ENCODE measurements around the gene GPN3.

Gene GPN3

DNA sequence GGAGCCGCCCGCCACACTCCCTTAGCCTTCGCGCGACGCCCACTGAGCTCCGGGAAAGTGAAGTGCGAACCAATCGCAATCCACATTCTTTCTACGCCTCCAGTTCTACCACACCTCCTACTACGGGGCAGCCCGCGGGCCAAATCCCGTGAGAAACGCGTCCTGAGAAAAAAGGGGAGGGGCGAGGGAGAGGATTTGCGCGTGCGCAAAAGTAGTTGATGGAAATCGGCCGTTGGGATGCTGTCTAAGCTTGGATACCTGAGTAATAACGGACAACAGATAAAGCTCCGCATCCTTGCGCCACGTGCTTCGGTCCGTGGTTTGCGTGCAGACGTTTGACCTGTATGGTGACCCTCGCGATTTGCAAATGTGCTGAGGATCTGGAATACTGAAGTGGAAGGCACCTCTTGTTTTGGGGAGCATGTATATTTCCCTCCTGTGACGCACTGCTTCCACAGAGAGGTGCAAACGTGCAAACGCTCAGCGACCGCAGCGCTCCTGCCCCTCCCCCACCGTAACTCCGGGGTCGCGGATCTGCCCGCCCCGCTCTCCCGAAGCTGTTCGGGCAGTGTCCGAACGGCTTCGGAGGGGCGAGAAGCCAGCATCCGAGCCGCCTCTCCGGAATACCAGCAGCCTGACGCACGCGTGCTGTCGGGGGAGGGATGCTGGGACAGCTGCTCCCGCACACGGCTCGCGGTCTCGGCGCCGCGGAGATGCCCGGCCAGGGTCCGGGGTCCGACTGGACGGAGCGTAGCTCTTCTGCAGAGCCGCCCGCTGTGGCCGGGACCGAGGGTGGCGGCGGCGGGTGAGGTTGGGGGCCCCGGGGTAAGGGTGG is at the start of gene GPN3, which contains the start of gene FAM216A:
TSS of gene GPN3 (minus strand) at position 44 of the 835 bp plus-strand sequence. CDS start 54 bp downstream, outside the sequence.
TSS of gene FAM216A (plus strand) at position 632 of the 835 bp plus-strand sequence. CDS start at position 663, 31 bp downstream.
- TF ChIP-seq, protein P1, sequence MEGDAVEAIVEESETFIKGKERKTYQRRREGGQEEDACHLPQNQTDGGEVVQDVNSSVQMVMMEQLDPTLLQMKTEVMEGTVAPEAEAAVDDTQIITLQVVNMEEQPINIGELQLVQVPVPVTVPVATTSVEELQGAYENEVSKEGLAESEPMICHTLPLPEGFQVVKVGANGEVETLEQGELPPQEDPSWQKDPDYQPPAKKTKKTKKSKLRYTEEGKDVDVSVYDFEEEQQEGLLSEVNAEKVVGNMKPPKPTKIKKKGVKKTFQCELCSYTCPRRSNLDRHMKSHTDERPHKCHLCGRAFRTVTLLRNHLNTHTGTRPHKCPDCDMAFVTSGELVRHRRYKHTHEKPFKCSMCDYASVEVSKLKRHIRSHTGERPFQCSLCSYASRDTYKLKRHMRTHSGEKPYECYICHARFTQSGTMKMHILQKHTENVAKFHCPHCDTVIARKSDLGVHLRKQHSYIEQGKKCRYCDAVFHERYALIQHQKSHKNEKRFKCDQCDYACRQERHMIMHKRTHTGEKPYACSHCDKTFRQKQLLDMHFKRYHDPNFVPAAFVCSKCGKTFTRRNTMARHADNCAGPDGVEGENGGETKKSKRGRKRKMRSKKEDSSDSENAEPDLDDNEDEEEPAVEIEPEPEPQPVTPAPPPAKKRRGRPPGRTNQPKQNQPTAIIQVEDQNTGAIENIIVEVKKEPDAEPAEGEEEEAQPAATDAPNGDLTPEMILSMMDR (conservative IDR thresholded peaks at IDR 0.05) = no peak

DNA sequence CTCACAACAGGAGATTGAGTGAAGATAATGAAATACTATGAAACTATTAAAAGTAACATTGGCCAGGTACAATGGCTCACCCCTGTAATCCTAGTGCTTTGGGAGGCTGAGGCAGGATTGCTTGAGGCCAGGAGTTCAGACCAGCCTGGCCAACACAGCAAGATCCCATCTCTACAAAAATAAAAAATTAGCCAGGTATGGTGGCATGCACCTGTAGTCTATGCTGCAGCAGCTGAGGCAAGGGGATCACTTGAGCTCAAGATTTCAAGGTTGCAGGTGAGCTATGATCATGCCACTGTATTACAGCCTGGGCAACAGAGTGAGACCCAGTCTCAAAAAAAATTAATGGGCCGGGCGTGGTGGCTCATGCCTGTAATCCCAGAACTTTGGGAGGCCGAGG is 48.9 kb upstream of the GPN3 start:
- TF ChIP-seq, protein P1 (conservative IDR thresholded peaks at IDR 0.05) = no peak
- H3K27ac ChIP-seq = no peak overlapping the region

More for the DNA sequence above, at the start of gene GPN3, which contains the start of gene FAM216A:
- H3K27ac ChIP-seq = peak within 1 kb of the TSS; percentile 99

DNA sequence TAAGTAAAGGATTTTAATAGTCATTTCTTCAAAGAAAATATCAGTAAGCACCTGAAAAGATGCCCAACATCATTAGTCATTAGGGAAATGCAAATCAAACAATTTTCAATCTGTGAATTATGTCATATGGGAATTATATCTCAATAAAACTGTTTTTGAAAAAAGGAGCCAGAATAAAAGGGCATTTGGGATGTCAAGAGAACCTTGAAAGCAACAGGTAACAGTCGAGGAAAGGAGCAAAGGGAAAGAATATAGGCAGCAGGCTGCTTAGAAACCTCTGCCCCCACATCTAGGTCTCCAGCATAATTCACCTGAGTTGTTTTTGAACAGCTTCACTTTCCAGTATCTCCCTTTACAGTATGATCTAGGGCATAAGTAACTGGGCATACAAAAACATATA is 46.3 kb upstream of the GPN3 start:
- no peak overlapping the region for H3K27ac ChIP-seq
- TF ChIP-seq, protein P1 (conservative IDR thresholded peaks at IDR 0.05) = no peak

DNA sequence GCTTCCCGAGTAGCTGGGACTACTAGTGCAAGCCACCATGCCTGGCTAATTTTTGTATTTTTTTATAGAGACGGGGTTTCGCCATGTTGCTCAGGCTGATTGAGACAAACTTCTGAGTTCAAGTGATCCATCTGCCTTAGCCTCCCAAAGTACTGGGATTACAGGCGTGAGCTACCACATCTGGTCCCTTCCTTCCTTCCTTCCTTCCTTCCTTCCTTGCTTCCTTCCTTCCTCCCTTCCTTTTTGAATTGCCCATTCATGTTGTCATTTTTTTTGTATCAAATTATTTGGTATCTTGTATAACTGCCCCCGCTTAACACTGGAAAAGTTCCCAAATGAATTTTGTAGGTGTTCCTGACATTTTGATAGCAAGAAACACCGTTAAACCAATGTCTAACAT is 45.8 kb upstream of the GPN3 start:
- no peak overlapping the region for H3K27ac ChIP-seq
- TF ChIP-seq, protein P1 (conservative IDR thresholded peaks at IDR 0.05) = no peak

DNA sequence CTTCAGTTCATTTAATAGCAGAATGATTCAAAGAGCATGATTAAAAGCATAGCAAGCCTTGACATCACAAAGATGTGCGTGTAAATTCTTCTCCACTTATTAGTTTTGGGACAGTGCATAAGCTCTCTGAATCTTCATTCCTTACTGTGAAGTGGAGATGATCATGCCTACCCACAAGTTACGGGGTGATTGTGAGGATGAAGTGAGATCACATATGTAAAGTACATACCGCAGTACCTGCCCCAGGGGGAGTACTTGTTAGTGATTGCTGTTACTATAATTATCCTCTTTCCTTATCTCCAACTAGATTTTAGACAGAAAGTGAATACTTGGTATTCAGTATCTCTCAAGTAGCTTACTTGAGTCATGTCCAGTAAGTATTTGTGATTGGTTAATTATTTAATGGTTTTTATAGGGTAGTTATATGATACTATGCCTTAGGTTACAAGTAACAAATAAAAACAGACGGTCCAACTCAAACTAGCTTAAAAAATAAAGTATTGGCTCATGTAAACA is 40.1 kb upstream of the GPN3 start:
- TF ChIP-seq, protein P1 (conservative IDR thresholded peaks at IDR 0.05) = no peak
- H3K27ac ChIP-seq = no peak overlapping the region

DNA sequence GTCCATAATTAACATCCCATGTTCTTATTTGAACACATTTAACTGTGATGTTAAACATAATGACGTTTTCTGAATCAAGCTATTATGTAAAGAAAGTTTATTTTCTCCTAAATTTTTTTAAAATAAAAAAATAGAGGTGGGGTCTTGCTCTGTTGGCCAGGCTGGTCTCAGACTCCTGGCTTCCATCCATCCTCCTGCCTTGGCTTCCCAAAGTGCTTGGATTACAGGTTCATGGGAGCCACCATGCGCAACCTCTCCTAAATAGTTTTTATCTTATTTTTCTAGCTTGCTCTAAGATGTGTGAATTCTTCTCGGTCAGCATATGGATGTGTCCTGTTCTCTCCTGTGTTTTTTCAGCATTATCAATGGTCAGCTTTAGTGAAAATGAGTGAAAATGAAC is 37.3 kb upstream of the GPN3 start:
- H3K27ac ChIP-seq = no peak overlapping the region
- TF ChIP-seq, protein P1 (conservative IDR thresholded peaks at IDR 0.05) = no peak

DNA sequence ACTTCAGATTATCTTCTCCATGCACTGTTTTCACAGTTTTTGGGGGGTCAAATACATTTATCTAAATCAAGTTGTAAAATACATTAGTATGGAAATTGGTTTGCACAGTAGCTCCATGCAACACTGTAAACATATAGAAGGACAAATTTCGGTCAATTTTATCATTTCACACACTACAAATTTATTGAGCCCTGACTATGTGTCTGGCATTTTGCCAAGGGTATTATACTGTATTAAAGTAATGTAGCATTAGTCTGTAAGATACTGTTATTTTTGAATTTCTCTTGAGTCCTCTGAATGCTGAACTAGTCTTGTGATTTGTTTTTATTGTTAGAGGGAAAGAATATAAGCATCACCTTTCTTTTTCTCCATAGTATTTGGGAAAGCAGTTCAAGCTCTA is 35.4 kb upstream of the GPN3 start:
- no peak overlapping the region for H3K27ac ChIP-seq
- TF ChIP-seq, protein P1 (conservative IDR thresholded peaks at IDR 0.05) = no peak

All from VCaP (cell line).